Endothelial cell of umbilical vein (primary cell): ENCODE results near the gene NSG2. TPM values are rescaled to one million over a fixed set of nuclear protein-coding genes. Genes with fewer than 3 reads are reported as not detected.
"Not testable (repeated sequence)": the region's sequence is repeated elsewhere in the genome, so short reads cannot be mapped to it uniquely, and the experiment has no call there.

Experiments used
- BruUV-seq: library from RNA; stranded (reverse); fragments of 400-500 nt; replicated peaks from 2 replicates; lab custom pipeline; 2021; lab: Mats Ljungman, UMichigan
- CTCF ChIA-PET: fragments of 300-600, 350-600 bp; sonication (Branson Sonifier 250); formaldehyde crosslinking; loops from one replicate; lab custom pipeline; 2021; ENCODE audit warnings: antibody characterized with exemption, inconsistent platforms; lab: Charles Lee
- POLR2A ChIA-PET: fragments of 300-600, 350-600 bp; sonication (Branson Sonifier 250); formaldehyde crosslinking; loops from one replicate; lab custom pipeline; 2021; ENCODE audit warnings: antibody characterized with exemption, inconsistent platforms; lab: Charles Lee
- DNase-seq: peaks from one replicate; pipeline ENCODE4 v3.0.0-alpha.2; 2011; ENCODE audit warnings: low read depth, low spot score
- FAIRE-seq: peaks from 2 replicates; lab custom pipeline; 2011; peaks lifted over from hg19 to GRCh38; lab: Jason Lieb, UNC
- H2AFZ ChIP-seq: 2 replicates; pipeline ENCODE4 v1.6.0; 2012; ENCODE audit warnings: low read depth, low read length, control low read depth, inconsistent platforms
- H3K27ac ChIP-seq: 2 replicates; pipeline ENCODE4 v1.5.1; 2011; ENCODE audit warnings: low read depth, mild to moderate bottlenecking, control low read depth, low read length, moderate library complexity; ENCODE audit not compliant: insufficient read depth
- H3K27me3 ChIP-seq, 2 experiments: 2 replicates each; pipeline versions ENCODE4 v1.6.0 to v1.6.1; 2011; ENCODE audit warnings: low read length in 2 of 2, mixed read lengths in 1 of 2; ENCODE audit not compliant: control insufficient read depth in 2 of 2, insufficient read depth in 2 of 2
- H3K36me3 ChIP-seq, 2 experiments: 2 replicates in 1 of 2; 3 replicates in 1 of 2; pipeline ENCODE4 v1.5.1; 2011; ENCODE audit warnings: low read length in 2 of 2, mild to moderate bottlenecking in 1 of 2, moderate library complexity in 1 of 2; ENCODE audit not compliant: control insufficient read depth in 2 of 2, insufficient read depth in 2 of 2; ENCODE audit errors: extremely low read depth in 1 of 2
- H3K4me1 ChIP-seq: 3 replicates; pipeline ENCODE4 v1.5.1; 2011; ENCODE audit warnings: mild to moderate bottlenecking, low read length; ENCODE audit not compliant: control insufficient read depth, insufficient read depth; ENCODE audit errors: extremely low read depth
- H3K4me2 ChIP-seq: 2 replicates; pipeline ENCODE4 v1.6.1; 2011; ENCODE audit warnings: low read length, control low read depth, mixed read lengths; ENCODE audit not compliant: insufficient read depth
- H3K4me3 ChIP-seq, 3 experiments: fragments of 200-600 bp in 1 of 3; sonication (generic), shearing (Covaris generic) in 1 of 3; replicated peaks in 1 of 3; 2 replicates each; pipeline ENCODE4 v1.5.1; 2011 to 2016; ENCODE audit warnings: control low read depth in 3 of 3, low read length in 3 of 3, mild to moderate bottlenecking in 2 of 3, inconsistent platforms in 1 of 3, low read depth in 1 of 3, moderate library complexity in 1 of 3; ENCODE audit not compliant: insufficient read depth in 1 of 3
- H3K79me2 ChIP-seq: 2 replicates; pipeline ENCODE4 v1.6.0; 2012; ENCODE audit warnings: low read length, inconsistent platforms; ENCODE audit not compliant: control insufficient read depth, insufficient read depth
- H3K9ac ChIP-seq: replicated peaks from 2 replicates; pipeline ENCODE3; 2011; ENCODE audit warnings: low read length, control low read depth; ENCODE audit not compliant: insufficient read depth; ENCODE audit errors: extremely low read depth
- H3K9me1 ChIP-seq: replicated peaks from 3 replicates; pipeline ENCODE4 v1.6.0; 2011; ENCODE audit warnings: mild to moderate bottlenecking, low read length; ENCODE audit not compliant: control insufficient read depth, insufficient read depth; ENCODE audit errors: extremely low read depth
- H3K9me3 ChIP-seq: replicated peaks from 2 replicates; pipeline ENCODE4 v1.5.1; 2012; ENCODE audit warnings: low read length, inconsistent platforms; ENCODE audit not compliant: control insufficient read depth, insufficient read depth
- H4K20me1 ChIP-seq: replicated peaks from 2 replicates; pipeline ENCODE3; 2011; ENCODE audit warnings: mild to moderate bottlenecking, low read length; ENCODE audit not compliant: control insufficient read depth, insufficient read depth; ENCODE audit errors: extremely low read depth
- GATA2 ChIP-seq: IDR thresholded peaks from 2 replicates; pipeline ENCODE4 v1.7.0; 2011; ENCODE audit warnings: low read depth, mild to moderate bottlenecking, moderate library complexity, mixed read lengths, low read length; ENCODE audit not compliant: insufficient read length, insufficient read depth
- MAX ChIP-seq: IDR thresholded peaks from 2 replicates; pipeline ENCODE4 v1.6.1; 2011; ENCODE audit not compliant: insufficient read depth, insufficient read length
- POLR2A ChIP-seq: IDR thresholded peaks from 2 replicates; pipeline ENCODE4 v1.6.1; 2012; ENCODE audit warnings: low read depth, mild to moderate bottlenecking, control low read depth, low read length
- dilution Hi-C: fragments of 300-500 bp; cut with MboI; formaldehyde crosslinking; loops from one replicate; pipeline ENCODE4 v1.15.0; 2019; ENCODE audit warnings: low sequenced_read_pairs; ENCODE audit not compliant: extremely low pct_ligation_motif_present
- intact Hi-C: fragments of 100-400 bp; cut with micrococcal nuclease; formaldehyde crosslinking; loops from one replicate; pipeline ENCODE4 v1.10.0; 2022
- polyA plus RNA-seq, 4 experiments: library from polyadenylated mRNA; depleted of rRNA in 3 of 4; stranded (reverse) in 3 of 4; unstranded in 1 of 4; fragments of >200 nt; gene quantifications; 2 replicates each; pipeline versions ENCODE4 v1.2.1 to v1.2.3, GENCODE V29; 2011 to 2012; ENCODE audit warnings: missing spikeins in 1 of 4
- total RNA-seq: library from RNA; stranded (reverse); gene quantifications from 2 replicates; pipeline ENCODE4 v1.2.3, GENCODE V29; 2021

The NSG2 gene
- total and polyA plus RNA-seq, 2 donors (not counting 3 experiments of a cell fraction or from before 2014, with no cell fraction given), result not detected

- Histone ChIP-seq H3K36me3 (no peaks in the 10 kb centered on the region), H2AFZ (no peak overlapping the region), H3K4me2 (no peak overlapping the region), H3K9me3 (peaks cover 4% of the 10 kb centered on the region), H3K27me3 (no peaks in the 10 kb centered on the region), H3K4me1 (no peaks in the 10 kb centered on the region), H3K9ac (no peak overlapping the region), H4K20me1 (no peaks in the 10 kb centered on the region), H3K4me3 (no peak overlapping the region), H3K79me2 (no peaks in the 10 kb centered on the region), H3K27ac (no peak overlapping the region), H3K9me1 (no peaks in the 10 kb centered on the region)
- no peak for FAIRE-seq
- dilution Hi-C loops, result no loop called here
- no TSS peak for BruUV-seq
- intact Hi-C loops, result no loop called here
- DNase-seq, result no peak
- TF ChIP-seq POLR2A, result no peak
- no peak for TF ChIP-seq MAX
- TF ChIP-seq GATA2, result no peak
- POLR2A ChIA-PET, result no interaction called here
- CTCF ChIA-PET, result no interaction called here
Measured at GRCh38 chr5:174146556-174146955, 101.0 kb downstream of the NSG2 start.

- H3K4me2 ChIP-seq, H3K79me2 ChIP-seq, H3K27me3 ChIP-seq, POLR2A ChIA-PET, intact Hi-C loops, BruUV-seq, H3K4me3 ChIP-seq, H3K27ac ChIP-seq, H3K9me3 ChIP-seq, dilution Hi-C loops, H3K4me1 ChIP-seq, H3K9ac ChIP-seq, CTCF ChIA-PET, H3K36me3 ChIP-seq, FAIRE-seq, H4K20me1 ChIP-seq, H2AFZ ChIP-seq, DNase-seq, H3K9me1 ChIP-seq: not testable (repeated sequence)
Measured at GRCh38 chr5:174147012-174147411, 101.5 kb downstream of the NSG2 start.
